A549 (cell line): ENCODE results near the gene BRMS1.
A peak's percentile ranks its signal among the peaks of the same experiment; 100 is the strongest.

ENCODE experiments used
- BHLHE40 ChIP-seq: IDR thresholded peaks from 2 replicates; pipeline ENCODE4 v1.6.1; 2012; ENCODE audit warnings: low read depth, low read length, inconsistent platforms
- CTCF ChIP-seq: fragments of >200 bp; sonication (Bioruptor Twin); formaldehyde crosslinking; IDR thresholded peaks from 3 replicates; pipeline ENCODE4 v1.5.1; 2016
- E2F6 ChIP-seq: IDR thresholded peaks from 2 replicates; pipeline ENCODE4 v1.6.1; 2012; ENCODE audit warnings: low read depth, borderline replicate concordance
- ESRRA ChIP-seq: fragments of 150-350 bp; IDR thresholded peaks from 2 replicates; pipeline ENCODE4 v1.6.1; 2014; ENCODE audit warnings: mild to moderate bottlenecking, low read length, borderline replicate concordance
- HMGXB4 ChIP-seq: fragments of 250-450 bp; sonication (Bioruptor Pico); IDR thresholded peaks from 2 replicates; pipeline ENCODE4 v1.5.0; 2021; ENCODE audit warnings: mild to moderate bottlenecking, moderate library complexity, borderline replicate concordance
- HOXA7 ChIP-seq: fragments of 250-450 bp; sonication (Bioruptor Pico); IDR thresholded peaks from 2 replicates; pipeline ENCODE4 v1.5.0; 2020; ENCODE audit warnings: mild to moderate bottlenecking, moderate library complexity
- MAFK ChIP-seq: fragments of 450-650 bp; IDR thresholded peaks from 2 replicates; pipeline ENCODE4 v1.6.1; 2014; ENCODE audit not compliant: partially characterized antibody
- NPAS2 ChIP-seq: fragments of 250-450 bp; sonication (Bioruptor Pico); IDR thresholded peaks from 2 replicates; pipeline ENCODE4 v1.8.0; 2022; ENCODE audit warnings: mild to moderate bottlenecking, moderate library complexity, borderline replicate concordance
- POLR2A ChIP-seq: IDR thresholded peaks from 2 replicates; pipeline ENCODE4 v1.6.1; 2012; ENCODE audit warnings: mild to moderate bottlenecking, low read length
- REST ChIP-seq: fragments of 200-600 bp; sonication (generic); IDR thresholded peaks from 2 replicates; pipeline ENCODE4 v1.6.1; 2016; ENCODE audit warnings: antibody characterized with exemption, mild to moderate bottlenecking, moderate library complexity
- SMC3 ChIP-seq: fragments of >200 bp; sonication (Bioruptor Twin); formaldehyde crosslinking; IDR thresholded peaks from 3 replicates; pipeline ENCODE4 v1.6.1; 2018; ENCODE audit warnings: inconsistent platforms
- TP53 ChIP-seq: fragments of 250-450 bp; sonication (Bioruptor Pico); IDR thresholded peaks from 2 replicates; pipeline ENCODE4 v1.5.0; 2021; ENCODE audit warnings: mild to moderate bottlenecking, moderate library complexity

GRCh38 chr11:66328302-66329144, 16.4 kb downstream of the BRMS1 start:
- TF ChIP-seq REST, result no peak
- peak; percentile 93 for TF ChIP-seq CTCF
- TF ChIP-seq TP53 (CRISPR knock-in tag), result no peak
- TF ChIP-seq NPAS2, result peak; percentile 74; the same call in 1 of the 2 replicates
- TF ChIP-seq HOXA7 (CRISPR knock-in tag), result no peak
- no peak for TF ChIP-seq ESRRA
- TF ChIP-seq SMC3, result peak; percentile 96
- TF ChIP-seq E2F6, result peak; percentile 87; the same call in 1 of the 2 replicates
- no peak for TF ChIP-seq POLR2A
- TF ChIP-seq HMGXB4 (CRISPR knock-in tag), result no peak
- TF ChIP-seq BHLHE40, result 0 out of 2 replicates have a peak, but pooled peaks have one; percentile 32
- no peak for TF ChIP-seq MAFK
